Measurements from ENCODE around the gene PLCH1.

DNA sequence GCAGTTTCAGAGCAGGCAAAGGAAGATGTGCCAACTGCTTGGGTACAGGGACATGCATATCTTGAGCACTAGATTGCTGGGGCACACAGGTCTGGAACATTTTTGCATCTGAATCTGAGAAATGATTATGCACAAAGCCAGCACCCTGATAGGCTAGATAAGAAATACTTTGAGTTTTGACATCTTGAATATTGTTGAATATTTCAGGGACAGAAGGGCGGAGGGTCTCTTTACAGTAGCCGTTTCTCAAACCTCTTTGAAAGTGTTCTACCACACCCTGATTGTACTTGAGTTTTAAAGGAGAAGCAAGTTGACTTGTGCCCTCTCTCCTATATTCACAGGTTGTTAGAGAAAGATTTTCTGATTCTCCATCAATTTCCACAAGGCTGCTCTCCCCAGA is 263.3 kb downstream of the PLCH1 start:
- TF ChIP-seq PTBP1 (IDR thresholded peaks at IDR 0.05; ENCODE audit: low read depth, low read length, poor library complexity, severe bottlenecking) (no peak), MXI1 (IDR thresholded peaks at IDR 0.05; ENCODE audit: borderline replicate concordance, low read depth, low read length) (no peak), ZNF781 (CRISPR knock-in tag; IDR thresholded peaks at IDR 0.05; ENCODE audit: borderline replicate concordance, not compliant biosample characterization) (no peak), SOX6 (IDR thresholded peaks at IDR 0.05) (no peak), SOX6 (CRISPR knock-in tag; IDR thresholded peaks at IDR 0.05) (no peak), FOXA1 (IDR thresholded peaks at IDR 0.05) (no peak), FOXA1 (CRISPR knock-in tag; IDR thresholded peaks at IDR 0.05) (no peak), NFYC (CRISPR knock-in tag; IDR thresholded peaks at IDR 0.05) (no peak), UBTF (CRISPR knock-in tag; IDR thresholded peaks at IDR 0.05) (no peak), ZNF431 (CRISPR knock-in tag; IDR thresholded peaks at IDR 0.05; ENCODE audit: borderline replicate concordance, low read depth) (no peak)

Data from HepG2 (cell line).